H9 (cell line): ENCODE measurements around the gene NEK11. TPM values are rescaled to one million over a fixed set of nuclear protein-coding genes. Genes with fewer than 3 reads are reported as not detected.

ENCODE experiments used
- DNase-seq: peaks from one replicate; pipeline ENCODE4 v3.0.0-alpha.2; 2017
- H2AFZ ChIP-seq: one replicate; pipeline ENCODE4 v1.6.1; 2013; ENCODE audit warnings: mild to moderate bottlenecking, low read length, control low read depth, moderate library complexity
- H2AK5ac ChIP-seq: 2 replicates; pipeline ENCODE4 v1.6.1; 2013; ENCODE audit warnings: low read length, control low read depth, mixed read lengths; ENCODE audit not compliant: insufficient read length
- H2BK120ac ChIP-seq: one replicate; pipeline ENCODE4 v1.6.1; 2013; ENCODE audit warnings: low read depth, mild to moderate bottlenecking, low read length, control low read depth, inconsistent platforms; ENCODE audit not compliant: poor library complexity, severe bottlenecking
- H2BK12ac ChIP-seq: 2 replicates; pipeline ENCODE4 v1.6.1; 2013; ENCODE audit warnings: low read length, control low read depth, mixed read lengths, low read depth; ENCODE audit not compliant: insufficient read length
- H2BK15ac ChIP-seq: 2 replicates; pipeline ENCODE4 v1.6.1; 2013; ENCODE audit warnings: low read depth, low read length, control low read depth
- H2BK20ac ChIP-seq: one replicate; pipeline ENCODE4 v1.6.1; 2013; ENCODE audit warnings: low read depth, mild to moderate bottlenecking, low read length, control low read depth, inconsistent platforms; ENCODE audit not compliant: poor library complexity, severe bottlenecking
- H2BK5ac ChIP-seq: 2 replicates; pipeline ENCODE4 v1.6.1; 2013; ENCODE audit warnings: low read length, control low read depth, mixed read lengths; ENCODE audit not compliant: insufficient read length
- H3K14ac ChIP-seq: 2 replicates; pipeline ENCODE4 v1.6.1; 2013; ENCODE audit warnings: low read length, control low read depth; ENCODE audit not compliant: insufficient read depth
- H3K18ac ChIP-seq: 2 replicates; pipeline ENCODE4 v1.6.1; 2013; ENCODE audit warnings: low read depth, mild to moderate bottlenecking, mixed read lengths, low read length, control low read depth; ENCODE audit not compliant: insufficient read length
- H3K23ac ChIP-seq: 2 replicates; pipeline ENCODE4 v1.6.1; 2013; ENCODE audit warnings: low read length, control low read depth, mixed read lengths, low read depth; ENCODE audit not compliant: insufficient read length
- H3K23me2 ChIP-seq: 2 replicates; pipeline ENCODE4 v1.6.1; 2013; ENCODE audit warnings: low read depth, mild to moderate bottlenecking, mixed read lengths, low read length, control low read depth; ENCODE audit not compliant: insufficient read length, poor library complexity, severe bottlenecking
- H3K27ac ChIP-seq: 2 replicates; pipeline ENCODE4 v1.5.1; 2013; ENCODE audit warnings: low read length, control low read depth, mixed read lengths, low read depth; ENCODE audit not compliant: insufficient read length
- H3K27me3 ChIP-seq: 2 replicates; pipeline ENCODE4 v1.6.1; 2013; ENCODE audit warnings: low read length, control low read depth, inconsistent platforms; ENCODE audit not compliant: insufficient read depth
- H3K4ac ChIP-seq: 2 replicates; pipeline ENCODE4 v1.6.1; 2013; ENCODE audit warnings: low read depth, mild to moderate bottlenecking, control low read depth, inconsistent platforms, low read length, moderate library complexity
- H3K4me1 ChIP-seq: 2 replicates; pipeline ENCODE4 v1.6.1; 2013; ENCODE audit warnings: low read length, control low read depth, inconsistent platforms; ENCODE audit not compliant: insufficient read depth
- H3K4me2 ChIP-seq: 2 replicates; pipeline ENCODE4 v1.6.1; 2013; ENCODE audit warnings: low read length, control low read depth, mixed read lengths; ENCODE audit not compliant: insufficient read length, insufficient read depth
- H3K56ac ChIP-seq: 2 replicates; pipeline ENCODE4 v1.6.1; 2013; ENCODE audit warnings: low read depth, mild to moderate bottlenecking, mixed read lengths, low read length, control low read depth; ENCODE audit not compliant: insufficient read length
- H3K79me1 ChIP-seq: 2 replicates; pipeline ENCODE4 v1.6.1; 2013; ENCODE audit warnings: low read depth, mild to moderate bottlenecking, moderate library complexity, low read length, control low read depth, inconsistent platforms; ENCODE audit not compliant: insufficient read depth, poor library complexity, severe bottlenecking
- H3K79me2 ChIP-seq: 2 replicates; pipeline ENCODE4 v1.6.1; 2013; ENCODE audit warnings: low read length, control low read depth, inconsistent platforms; ENCODE audit not compliant: insufficient read depth
- H3K9ac ChIP-seq: 2 replicates; pipeline ENCODE4 v1.6.1; 2013; ENCODE audit warnings: low read length, control low read depth, mixed read lengths; ENCODE audit not compliant: insufficient read length; ENCODE audit errors: extremely low read depth
- H3K9me3 ChIP-seq: one replicate; pipeline ENCODE4 v1.6.1; 2013; ENCODE audit warnings: low read depth, low read length, inconsistent platforms; ENCODE audit not compliant: control insufficient read depth
- H3T11ph ChIP-seq: one replicate; pipeline ENCODE4 v1.6.1; 2013; ENCODE audit warnings: mild to moderate bottlenecking, low read length, control low read depth, inconsistent platforms
- H4K20me1 ChIP-seq: one replicate; pipeline ENCODE4 v1.6.1; 2013; ENCODE audit not compliant: control insufficient read depth, insufficient read length, insufficient read depth
- H4K5ac ChIP-seq: 2 replicates; pipeline ENCODE4 v1.6.1; 2013; ENCODE audit warnings: low read depth, mild to moderate bottlenecking, mixed read lengths, low read length, control low read depth; ENCODE audit not compliant: insufficient read length
- H4K8ac ChIP-seq: replicated peaks from 2 replicates; pipeline ENCODE4 v1.6.1; 2013; ENCODE audit warnings: low read length, control low read depth, mixed read lengths, low read depth; ENCODE audit not compliant: insufficient read length
- H4K91ac ChIP-seq: 2 replicates; pipeline ENCODE4 v1.6.1; 2013; ENCODE audit warnings: low read depth, mild to moderate bottlenecking, moderate library complexity, mixed read lengths, low read length, control low read depth; ENCODE audit not compliant: insufficient read length
- H3K27ac Mint-ChIP-seq, 3 experiments: 2 replicates in 2 of 3; 3 replicates in 1 of 3; pipeline ENCODE4 v1.8.0; 2020 to 2021; ENCODE audit warnings: mixed read lengths in 3 of 3, mild to moderate bottlenecking in 1 of 3, moderate library complexity in 1 of 3
- H3K27me3 Mint-ChIP-seq: 2 replicates; pipeline ENCODE4 v1.8.0; 2021; ENCODE audit warnings: low read depth, mild to moderate bottlenecking, moderate library complexity, mixed read lengths
- H3K36me3 Mint-ChIP-seq, 3 experiments: 2 replicates in 2 of 3; 3 replicates in 1 of 3; pipeline ENCODE4 v1.8.0; 2020 to 2021; ENCODE audit warnings: low read depth in 3 of 3, mixed read lengths in 3 of 3; ENCODE audit not compliant: insufficient read depth in 1 of 3
- H3K4me1 Mint-ChIP-seq, 2 experiments: 2 replicates each; pipeline ENCODE4 v1.8.0; 2020; ENCODE audit warnings: mixed read lengths in 2 of 2
- H3K4me3 Mint-ChIP-seq, 2 experiments: 2 replicates in 1 of 2; 3 replicates in 1 of 2; pipeline ENCODE4 v1.8.0; 2020 to 2021; ENCODE audit warnings: mild to moderate bottlenecking in 2 of 2, mixed read lengths in 2 of 2, moderate library complexity in 1 of 2
- H3K9me3 Mint-ChIP-seq, 2 experiments: 2 replicates in 1 of 2; 3 replicates in 1 of 2; pipeline ENCODE4 v1.8.0; 2020; ENCODE audit warnings: mild to moderate bottlenecking in 2 of 2, mixed read lengths in 2 of 2, moderate library complexity in 1 of 2
- WGBS: extraction: QIAGEN DNeasy Blood & Tissue Kit; methylation state at CpG from one replicate; pipeline ENCODE4 v1.1.7; 2013; ENCODE audit warnings: missing lambda C conversion rate, low lambda C conversion rate, mixed read lengths; ENCODE audit not compliant: insufficient read length; ENCODE audit errors: extremely low coverage; 5-methylcytosine and 5-hydroxymethylcytosine counted together
- total RNA-seq: library from RNA; stranded (reverse); gene quantifications from 2 replicates; pipeline ENCODE4 v1.2.1, GENCODE V29; 2021
- TF ChIP-seq, protein P1 (sequence below): fragments of 200-600 bp; sonication (generic); conservative IDR thresholded peaks from 3 replicates; pipeline ENCODE4 v1.8.0; 2021; ENCODE audit warnings: antibody characterized with exemption, mild to moderate bottlenecking

The NEK11 gene
- total RNA-seq, 1 experiment from 2014 or later = 2.5 TPM

DNA sequence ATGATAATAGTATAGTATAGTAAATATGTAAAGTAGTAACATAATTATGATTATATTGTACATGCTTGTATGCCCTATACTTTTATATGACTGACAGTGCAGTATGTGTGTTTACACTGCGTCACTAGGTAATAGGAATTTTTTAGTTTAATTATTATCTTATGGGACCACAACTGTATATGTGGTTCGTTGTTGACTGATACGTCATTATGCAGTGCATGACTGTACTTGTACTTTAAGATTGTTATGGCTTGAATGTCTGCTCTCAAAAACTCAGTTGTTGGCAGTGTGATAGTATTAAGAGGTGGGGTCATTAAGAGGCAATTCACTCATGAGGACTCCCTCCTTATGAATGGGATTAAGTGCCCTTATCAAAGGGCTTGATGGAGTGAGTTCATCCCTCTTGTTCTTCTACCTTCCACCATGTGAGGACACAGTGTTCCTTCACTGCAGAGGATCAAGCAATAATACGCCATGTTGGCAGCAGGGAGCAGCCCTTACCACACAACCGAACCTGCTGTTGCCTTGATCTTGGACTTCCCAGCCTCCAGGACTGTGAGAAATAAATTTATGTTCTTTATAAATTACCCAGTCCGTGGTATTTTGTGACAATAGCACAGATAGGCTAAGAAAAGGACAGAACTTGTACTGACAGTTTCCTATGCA, 152.2 kb downstream of the NEK11 start:
- no CpG with 5 or more reads among the region's 6 CpGs for WGBS
- Histone ChIP-seq H3K4me2 (no peak overlapping the region), H4K5ac (no peak overlapping the region), H3K23ac (no peak overlapping the region), H2BK12ac (no peak overlapping the region), H3K4me1 (no peaks in the 10 kb centered on the region), H3K23me2 (no peaks in the 10 kb centered on the region), H2AK5ac (no peak overlapping the region), H3K27me3 (no peaks in the 10 kb centered on the region), H2BK5ac (no peak overlapping the region), H2AFZ (no peak overlapping the region), H3K27ac (no peak overlapping the region), H2BK120ac (no peak overlapping the region), H3K18ac (no peak overlapping the region), H3T11ph (no peak overlapping the region), H3K4ac (no peak overlapping the region), H2BK15ac (no peak overlapping the region), H4K20me1 (no peaks in the 10 kb centered on the region), H3K56ac (no peak overlapping the region), H3K79me1 (no peaks in the 10 kb centered on the region), H3K14ac (no peak overlapping the region), H4K8ac (no peak overlapping the region), H2BK20ac (no peak overlapping the region), H3K79me2 (no peaks in the 10 kb centered on the region), H3K9me3 (no peaks in the 10 kb centered on the region), H3K9ac (no peak overlapping the region), H4K91ac (no peak overlapping the region)
- DNase-seq = no peak
- Mint-ChIP-seq H3K4me3 (no peak overlapping the region), H3K27ac (no peak overlapping the region), H3K4me1 (no peaks in the 10 kb centered on the region), H3K36me3 (no peaks in the 10 kb centered on the region; a peak in 1 of 7 replicates), H3K27me3 (no peaks in the 10 kb centered on the region), H3K9me3 (peaks cover 3 to 4% of the 10 kb centered on the region in 2 experiments; a peak in 2 of 5 replicates)
- TF ChIP-seq, protein P1, sequence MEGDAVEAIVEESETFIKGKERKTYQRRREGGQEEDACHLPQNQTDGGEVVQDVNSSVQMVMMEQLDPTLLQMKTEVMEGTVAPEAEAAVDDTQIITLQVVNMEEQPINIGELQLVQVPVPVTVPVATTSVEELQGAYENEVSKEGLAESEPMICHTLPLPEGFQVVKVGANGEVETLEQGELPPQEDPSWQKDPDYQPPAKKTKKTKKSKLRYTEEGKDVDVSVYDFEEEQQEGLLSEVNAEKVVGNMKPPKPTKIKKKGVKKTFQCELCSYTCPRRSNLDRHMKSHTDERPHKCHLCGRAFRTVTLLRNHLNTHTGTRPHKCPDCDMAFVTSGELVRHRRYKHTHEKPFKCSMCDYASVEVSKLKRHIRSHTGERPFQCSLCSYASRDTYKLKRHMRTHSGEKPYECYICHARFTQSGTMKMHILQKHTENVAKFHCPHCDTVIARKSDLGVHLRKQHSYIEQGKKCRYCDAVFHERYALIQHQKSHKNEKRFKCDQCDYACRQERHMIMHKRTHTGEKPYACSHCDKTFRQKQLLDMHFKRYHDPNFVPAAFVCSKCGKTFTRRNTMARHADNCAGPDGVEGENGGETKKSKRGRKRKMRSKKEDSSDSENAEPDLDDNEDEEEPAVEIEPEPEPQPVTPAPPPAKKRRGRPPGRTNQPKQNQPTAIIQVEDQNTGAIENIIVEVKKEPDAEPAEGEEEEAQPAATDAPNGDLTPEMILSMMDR = no peak
